ENCODE results near the gene ZNF609.

Gene ZNF609

DNA sequence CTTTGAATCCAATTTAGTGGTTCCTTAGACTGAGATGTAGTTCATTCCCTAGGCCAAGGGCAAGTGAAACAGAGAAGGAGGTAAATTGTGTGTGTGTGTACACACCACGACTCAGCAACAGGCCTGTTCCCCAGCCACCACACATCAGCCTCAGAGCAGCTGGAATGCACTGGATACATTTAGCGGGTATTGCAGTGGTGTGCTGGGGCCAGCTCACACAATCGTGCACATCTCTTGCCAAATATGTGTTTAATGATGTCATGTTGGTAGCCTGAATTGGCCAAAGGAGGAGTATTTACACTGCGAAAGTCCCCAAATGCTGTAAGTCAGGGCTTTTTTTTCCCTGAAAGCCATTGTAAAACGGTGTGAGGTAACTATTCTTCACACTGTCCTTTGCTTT is 232.8 kb downstream of the ZNF609 start:
- H3K4me1 ChIP-seq (ENCODE audit: insufficient read depth, poor library complexity, severe bottlenecking) = peaks cover 13% of the 10 kb centered on the region
- H3K27ac ChIP-seq (ENCODE audit: poor library complexity, severe bottlenecking) = no peak overlapping the region
- ATAC-seq (ENCODE audit: low read depth) = peak; percentile 13; the same call in 1 of the 3 replicates
- H3K9me3 ChIP-seq (ENCODE audit: severe bottlenecking) = no peaks in the 10 kb centered on the region
- no peak for DNase-seq (ENCODE audit: low spot score)
- no peaks in the 10 kb centered on the region for H3K27me3 ChIP-seq (ENCODE audit: insufficient read depth, poor library complexity, severe bottlenecking)
- H3K4me3 ChIP-seq (ENCODE audit: severe bottlenecking) = no peak overlapping the region
- no peak for TF ChIP-seq CTCF (IDR thresholded peaks at IDR 0.05; ENCODE audit: poor library complexity, severe bottlenecking)
- H3K36me3 ChIP-seq (ENCODE audit: low read depth) = peaks cover 78% of the 10 kb centered on the region

- no peak overlapping the region for H3K27ac ChIP-seq (ENCODE audit: poor library complexity, severe bottlenecking)
- peaks cover 22% of the 10 kb centered on the region for H3K4me1 ChIP-seq (ENCODE audit: insufficient read depth, poor library complexity, severe bottlenecking)
- no peaks in the 10 kb centered on the region for H3K9me3 ChIP-seq (ENCODE audit: severe bottlenecking)
- TF ChIP-seq CTCF (IDR thresholded peaks at IDR 0.05; ENCODE audit: poor library complexity, severe bottlenecking) = no peak
- no peaks in the 10 kb centered on the region for H3K27me3 ChIP-seq (ENCODE audit: insufficient read depth, poor library complexity, severe bottlenecking)
- no peak overlapping the region for H3K4me3 ChIP-seq (ENCODE audit: severe bottlenecking)
- DNase-seq (ENCODE audit: low spot score) (no peak), ATAC-seq (ENCODE audit: low read depth) (no peak)
- H3K36me3 ChIP-seq (ENCODE audit: low read depth) = peaks cover 63% of the 10 kb centered on the region
Measured at GRCh38 chr15:64694816-64695215, 234.4 kb downstream of the ZNF609 start.

GRCh38 chr15:64695561-64695992 is 235.2 kb downstream of the ZNF609 start:
- H3K27ac ChIP-seq (ENCODE audit: poor library complexity, severe bottlenecking) = no peak overlapping the region
- ATAC-seq (ENCODE audit: low read depth) = no peak

GRCh38 chr15:64696481-64696880 is 236.1 kb downstream of the ZNF609 start:
- peaks cover 56% of the 10 kb centered on the region for H3K36me3 ChIP-seq (ENCODE audit: low read depth)
- DNase-seq (ENCODE audit: low spot score) (no peak), ATAC-seq (ENCODE audit: low read depth) (no peak)
- H3K4me3 ChIP-seq (ENCODE audit: severe bottlenecking) = no peak overlapping the region
- H3K4me1 ChIP-seq (ENCODE audit: insufficient read depth, poor library complexity, severe bottlenecking) = peaks cover 37% of the 10 kb centered on the region
- TF ChIP-seq CTCF (IDR thresholded peaks at IDR 0.05; ENCODE audit: poor library complexity, severe bottlenecking) = no peak
- no peak overlapping the region for H3K27ac ChIP-seq (ENCODE audit: poor library complexity, severe bottlenecking)
- H3K27me3 ChIP-seq (ENCODE audit: insufficient read depth, poor library complexity, severe bottlenecking) = no peaks in the 10 kb centered on the region
- no peaks in the 10 kb centered on the region for H3K9me3 ChIP-seq (ENCODE audit: severe bottlenecking)

More at GRCh38 chr15:64695561-64695992, 235.2 kb downstream of the ZNF609 start:
- no peak for TF ChIP-seq CTCF (IDR thresholded peaks at IDR 0.05; ENCODE audit: poor library complexity, severe bottlenecking)
- DNase-seq (ENCODE audit: low spot score) = no peak
- Histone ChIP-seq H3K4me3 (ENCODE audit: severe bottlenecking) (no peak overlapping the region), H3K9me3 (ENCODE audit: severe bottlenecking) (no peaks in the 10 kb centered on the region), H3K27me3 (ENCODE audit: insufficient read depth, poor library complexity, severe bottlenecking) (no peaks in the 10 kb centered on the region), H3K4me1 (ENCODE audit: insufficient read depth, poor library complexity, severe bottlenecking) (peaks cover 29% of the 10 kb centered on the region), H3K36me3 (ENCODE audit: low read depth) (peaks cover 60% of the 10 kb centered on the region)

GRCh38 chr15:64697911-64698369 is 237.6 kb downstream of the ZNF609 start:
- Histone ChIP-seq H3K4me3 (ENCODE audit: severe bottlenecking) (no peak overlapping the region), H3K36me3 (ENCODE audit: low read depth) (peaks cover 41% of the 10 kb centered on the region), H3K9me3 (ENCODE audit: severe bottlenecking) (no peaks in the 10 kb centered on the region), H3K4me1 (ENCODE audit: insufficient read depth, poor library complexity, severe bottlenecking) (peaks cover 43% of the 10 kb centered on the region), H3K27me3 (ENCODE audit: insufficient read depth, poor library complexity, severe bottlenecking) (no peaks in the 10 kb centered on the region), H3K27ac (ENCODE audit: poor library complexity, severe bottlenecking) (peak overlapping the region; percentile 26)
- ATAC-seq (ENCODE audit: low read depth) = peak; percentile 72
- no peak for TF ChIP-seq CTCF (IDR thresholded peaks at IDR 0.05; ENCODE audit: poor library complexity, severe bottlenecking)
- DNase-seq (ENCODE audit: low spot score) = no peak
